NT2/D1 (cell line): ENCODE measurements around the gene UBA52.
"Not testable (repeated sequence)": the region's sequence is repeated elsewhere in the genome, so short reads cannot be mapped to it uniquely, and the experiment has no call there.

ENCODE experiments used
- DNase-seq: peaks from one replicate; pipeline ENCODE4 v3.0.0-alpha.2; 2011; ENCODE audit warnings: low read depth, low spot score
- H3K27me3 ChIP-seq: 2 replicates; pipeline ENCODE4 v1.6.0; 2011; ENCODE audit warnings: mild to moderate bottlenecking; ENCODE audit not compliant: insufficient read length, insufficient read depth
- H3K36me3 ChIP-seq: 2 replicates; pipeline ENCODE4 v1.6.1; 2011; ENCODE audit warnings: mild to moderate bottlenecking, low read length, mixed read lengths; ENCODE audit not compliant: insufficient read depth, insufficient read length
- H3K4me1 ChIP-seq: 2 replicates; pipeline ENCODE4 v1.5.1; 2011; ENCODE audit not compliant: insufficient read depth, insufficient read length
- H3K4me3 ChIP-seq: 2 replicates; pipeline ENCODE4 v1.5.1; 2011; ENCODE audit warnings: low read depth; ENCODE audit not compliant: insufficient read length
- H3K9ac ChIP-seq: 2 replicates; pipeline ENCODE4 v1.6.0; 2011; ENCODE audit warnings: low read depth; ENCODE audit not compliant: insufficient read length
- H3K9me3 ChIP-seq: 2 replicates; pipeline ENCODE4 v1.5.1; 2011; ENCODE audit warnings: mild to moderate bottlenecking, low read length; ENCODE audit not compliant: insufficient read depth
- SUZ12 ChIP-seq: IDR thresholded peaks from 2 replicates; pipeline ENCODE4 v1.6.1; 2011; ENCODE audit not compliant: insufficient read length, insufficient read depth; ENCODE audit errors: extremely low read depth
- YY1 ChIP-seq: IDR thresholded peaks from 2 replicates; pipeline ENCODE4 v1.6.1; 2011; ENCODE audit not compliant: insufficient read length, insufficient read depth
- ZNF274 ChIP-seq: IDR thresholded peaks from 2 replicates; pipeline ENCODE4 v1.6.1; 2011; ENCODE audit warnings: mild to moderate bottlenecking, low read depth, low read length

The UBA52 gene

GRCh38 chr19:18571564-18572344 lies at the start of gene UBA52:
Gene UBA52, plus strand, starts transcription at chr19:18571857. Its CDS starts 1,444 bp downstream, at chr19:18573301.
- Histone ChIP-seq H3K27me3 (no peaks in the 10 kb centered on the region), H3K4me1 (peaks cover 7% of the 10 kb centered on the region), H3K4me3 (peak within 1 kb of the TSS; percentile 89), H3K9ac (peak within 1 kb of the TSS; percentile 97), H3K36me3 (peaks cover 77% of the 10 kb centered on the region), H3K9me3 (no peaks in the 10 kb centered on the region)
- DNase-seq, result peak; percentile 99
- no peak for TF ChIP-seq SUZ12
- peak; percentile 99 for TF ChIP-seq YY1

GRCh38 chr19:18522124-18522861 lies 49.4 kb upstream of the UBA52 start:
- Histone ChIP-seq H3K9ac (no peak overlapping the region), H3K9me3 (no peaks in the 10 kb centered on the region), H3K36me3 (peaks cover 3% of the 10 kb centered on the region), H3K27me3 (no peaks in the 10 kb centered on the region), H3K4me1 (peaks cover 6% of the 10 kb centered on the region), H3K4me3 (no peak overlapping the region)
- DNase-seq, result peak; percentile 99
- TF ChIP-seq ZNF274 (no peak), YY1 (no peak), SUZ12 (no peak)

- not testable (repeated sequence) for H3K4me1 ChIP-seq, H3K9ac ChIP-seq, H3K4me3 ChIP-seq, DNase-seq, H3K36me3 ChIP-seq, H3K9me3 ChIP-seq, H3K27me3 ChIP-seq
These were observed 48.7 kb upstream of the UBA52 start for GRCh38 chr19:18522862-18523440.

GRCh38 chr19:18523841-18524240 lies 47.8 kb upstream of the UBA52 start:
- Histone ChIP-seq H3K9ac (no peak overlapping the region), H3K9me3 (no peaks in the 10 kb centered on the region), H3K4me1 (peaks cover 3% of the 10 kb centered on the region), H3K27me3 (no peaks in the 10 kb centered on the region), H3K4me3 (no peak overlapping the region), H3K36me3 (peaks cover 3% of the 10 kb centered on the region)
- no peak for TF ChIP-seq ZNF274
- no peak for TF ChIP-seq SUZ12
- TF ChIP-seq YY1, result no peak
- DNase-seq, result no peak

- no peaks in the 10 kb centered on the region for H3K9me3 ChIP-seq
- no peak for DNase-seq
- peaks cover 11% of the 10 kb centered on the region for H3K36me3 ChIP-seq
- H3K27me3 ChIP-seq, result no peaks in the 10 kb centered on the region
- no peak for TF ChIP-seq YY1
- no peak for TF ChIP-seq ZNF274
- no peak for TF ChIP-seq SUZ12
- no peaks in the 10 kb centered on the region for H3K4me1 ChIP-seq
- H3K4me3 ChIP-seq, result no peak overlapping the region
- H3K9ac ChIP-seq, result no peak overlapping the region
These were observed 45.3 kb upstream of the UBA52 start for GRCh38 chr19:18526316-18526715.

GRCh38 chr19:18529782-18530181 lies 41.9 kb upstream of the UBA52 start:
- Histone ChIP-seq H3K4me3 (no peak overlapping the region), H3K36me3 (peaks cover 32% of the 10 kb centered on the region), H3K9me3 (no peaks in the 10 kb centered on the region), H3K27me3 (no peaks in the 10 kb centered on the region), H3K9ac (peak overlapping the region; percentile 8), H3K4me1 (no peaks in the 10 kb centered on the region)
- TF ChIP-seq SUZ12 (no peak), YY1 (no peak), ZNF274 (no peak)
- DNase-seq, result no peak

GRCh38 chr19:18531485-18531884 lies 40.2 kb upstream of the UBA52 start:
- TF ChIP-seq ZNF274, result no peak
- no peak for TF ChIP-seq YY1
- TF ChIP-seq SUZ12, result no peak
- Histone ChIP-seq H3K27me3 (no peaks in the 10 kb centered on the region), H3K9ac (no peak overlapping the region), H3K4me3 (no peak overlapping the region), H3K9me3 (no peaks in the 10 kb centered on the region), H3K4me1 (no peaks in the 10 kb centered on the region), H3K36me3 (peaks cover 47% of the 10 kb centered on the region)
- DNase-seq, result no peak
